T-helper 9 cell (primary cell): ENCODE results near the gene SDHAF4.
"Not testable (repeated sequence)": the region's sequence is repeated elsewhere in the genome, so short reads cannot be mapped to it uniquely, and the experiment has no call there.

Experiments
- DNase-seq: peaks from one replicate; pipeline ENCODE4 v3.0.0-alpha.2; 2020
- total RNA-seq, 2 donors: gene quantifications; one replicate each; lab custom pipeline; 2026; lab: John Stamatoyannopoulos, UW

The SDHAF4 gene
- total RNA-seq, result 3.9 to 5.2 reads per million in 2 donors

DNA sequence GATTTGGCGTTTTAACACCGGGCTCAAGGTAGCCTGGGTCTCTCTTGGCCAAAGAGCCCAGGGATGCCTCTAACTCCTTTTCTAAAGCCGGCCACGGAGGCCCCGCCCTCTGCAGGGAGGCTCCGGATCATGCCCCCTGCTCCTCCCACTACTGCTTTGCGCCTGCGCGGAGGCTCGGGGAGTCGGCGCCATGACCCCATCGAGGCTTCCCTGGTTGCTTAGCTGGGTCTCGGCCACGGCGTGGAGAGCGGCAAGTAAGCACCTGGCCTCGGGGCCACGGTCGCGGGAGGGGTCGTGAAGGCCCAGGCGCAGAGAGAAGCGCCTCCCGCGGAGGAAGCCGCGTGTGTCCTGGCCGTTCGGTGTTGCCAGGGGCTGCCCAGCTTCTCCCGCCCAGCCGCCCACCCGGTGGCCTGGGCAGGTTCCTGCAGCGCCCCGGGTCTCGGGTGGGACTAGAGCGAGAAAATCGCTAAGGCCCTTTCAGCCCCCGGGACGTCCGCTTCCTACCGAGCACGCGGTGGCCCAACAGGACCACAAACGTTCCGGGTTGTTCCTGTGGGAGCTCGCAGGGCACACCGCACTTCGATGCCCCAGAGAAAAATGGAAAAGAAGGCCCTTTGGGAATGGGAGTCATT is at the start of gene SDHAF4:
SDHAF4 (plus strand) TSS at position 180 of the 632 bp plus-strand sequence; CDS start at position 191, 11 bp downstream.
- peak; percentile 92 for DNase-seq

DNA sequence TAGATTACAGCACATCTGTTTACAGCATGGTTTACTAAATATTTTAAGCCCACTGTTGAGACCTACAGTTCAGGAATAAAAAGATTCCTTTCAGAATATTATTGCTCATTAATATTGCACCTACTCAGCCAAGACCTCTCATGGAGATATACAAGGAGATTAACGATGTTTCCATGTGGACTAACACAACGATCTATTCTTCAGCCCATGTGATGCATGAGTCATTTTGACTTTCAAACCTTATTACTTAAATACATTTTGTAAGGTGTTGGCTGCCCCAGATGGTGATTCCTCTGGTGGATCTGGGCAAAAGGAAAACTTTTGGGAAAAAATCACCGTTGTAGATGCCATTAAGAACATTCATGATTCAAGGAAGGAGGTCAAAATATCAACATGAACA is 48.0 kb upstream of the SDHAF4 start:
- DNase-seq, result no peak

DNA sequence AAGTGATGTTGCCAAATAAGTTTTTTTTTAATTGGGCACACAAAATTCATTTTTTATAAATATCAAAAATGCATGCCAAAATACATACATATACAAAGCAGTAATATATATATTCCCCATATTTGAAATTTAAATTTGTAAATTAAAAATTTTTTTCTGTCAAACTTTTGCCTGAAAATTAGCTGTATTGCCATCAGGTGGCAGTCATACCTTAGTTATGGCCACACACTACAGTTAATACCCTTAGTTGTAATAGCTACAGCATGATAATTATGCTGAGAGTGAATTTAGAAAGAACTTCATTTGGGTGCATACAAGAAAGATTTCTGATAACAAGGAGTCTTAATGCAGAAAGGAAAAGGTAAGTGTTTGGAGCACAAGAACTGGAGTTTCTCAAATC is 46.2 kb upstream of the SDHAF4 start:
- no peak for DNase-seq

DNA sequence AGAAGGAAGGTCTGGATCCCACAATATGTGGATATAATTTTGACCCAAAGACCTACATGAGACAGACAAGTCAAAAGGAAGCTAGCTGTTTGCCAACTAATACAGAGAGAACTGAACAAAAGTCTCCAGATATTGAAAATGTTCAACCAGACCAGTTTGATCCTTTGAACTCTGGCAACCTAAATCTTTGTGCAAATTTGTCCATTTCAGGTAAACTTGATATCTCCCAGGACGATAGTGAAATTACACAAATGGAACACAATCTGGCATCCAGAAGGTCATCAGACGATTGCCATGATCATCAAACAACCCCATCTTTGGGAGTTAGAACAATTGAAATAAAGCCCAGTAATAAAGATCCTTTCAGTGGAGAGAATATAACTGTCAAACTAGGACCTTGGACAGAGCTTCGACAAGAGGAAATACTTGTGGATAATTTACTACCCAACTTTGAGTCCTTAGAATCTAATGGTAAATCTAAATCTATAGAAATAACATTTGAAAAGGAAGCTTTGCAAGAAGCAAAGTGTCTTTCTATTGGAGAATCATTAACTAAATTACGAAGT is 41.9 kb upstream of the SDHAF4 start:
- no peak for DNase-seq

DNA sequence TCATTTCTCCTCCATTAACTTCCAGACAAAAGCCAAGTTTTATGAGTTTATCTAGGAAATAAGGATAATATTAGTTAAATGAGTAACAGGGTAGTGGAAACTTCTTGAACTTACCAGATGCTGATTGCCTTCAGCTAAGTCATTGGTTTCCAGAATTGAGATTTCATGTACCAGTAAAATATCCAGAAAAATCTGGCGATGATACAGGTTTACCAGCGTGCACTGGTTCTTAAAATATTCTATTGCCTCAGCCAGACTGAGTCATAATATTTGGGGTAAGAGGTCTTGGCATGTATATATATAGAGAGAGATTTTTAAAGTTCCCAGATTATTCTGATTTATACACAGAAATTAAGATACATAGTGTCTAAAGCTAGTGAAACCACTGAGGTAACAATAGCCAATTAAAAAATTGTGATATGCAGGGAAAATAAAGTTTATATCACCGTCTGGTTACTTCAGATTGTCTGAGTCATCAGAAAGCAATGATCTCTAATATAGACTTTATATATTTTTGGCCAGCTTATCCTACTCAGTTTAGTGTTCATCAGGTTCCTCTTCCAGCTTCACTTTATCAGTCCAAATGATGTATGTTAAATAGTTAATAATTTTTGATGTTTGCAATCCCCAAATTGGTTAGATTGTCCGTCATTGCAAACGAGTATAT is 39.5 kb upstream of the SDHAF4 start:
- DNase-seq, result no peak

DNA sequence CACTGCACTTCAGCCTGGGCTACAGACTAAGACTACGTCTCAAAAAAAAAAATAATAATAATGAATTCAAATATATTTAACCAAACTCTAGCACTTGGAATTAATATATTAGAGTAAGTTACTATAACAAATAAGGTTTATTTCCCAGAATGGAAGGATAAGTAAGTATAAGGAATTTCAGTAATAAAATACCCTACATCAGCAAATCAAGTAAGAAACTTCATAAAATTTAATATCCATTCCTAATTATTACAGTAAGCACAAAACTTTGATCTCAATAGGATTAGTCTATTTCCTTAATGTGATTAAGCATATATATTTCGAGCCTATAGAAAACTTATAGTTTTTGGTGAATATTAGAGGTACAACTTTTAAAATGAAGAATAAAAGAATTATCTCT is 36.7 kb upstream of the SDHAF4 start:
- no peak for DNase-seq

DNA sequence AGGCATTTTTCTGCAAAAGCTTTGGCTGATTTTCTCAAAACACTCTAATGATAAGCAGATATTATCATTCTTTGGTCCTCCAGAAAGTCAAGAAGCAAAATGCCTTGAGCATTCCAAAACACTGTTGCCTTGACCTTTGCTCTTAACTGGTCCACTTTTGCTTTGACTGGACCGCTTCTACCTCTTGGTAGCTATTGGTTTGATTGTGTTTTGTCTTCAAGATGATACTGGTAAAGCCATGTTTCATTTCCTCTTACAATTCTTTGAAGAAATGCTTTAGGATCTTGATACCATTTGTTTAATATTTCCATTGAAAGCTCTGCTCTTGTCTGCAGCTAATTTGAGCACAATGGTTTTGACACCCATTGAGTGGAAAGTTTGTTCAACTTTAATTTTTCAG is 35.6 kb upstream of the SDHAF4 start:
- no peak for DNase-seq

DNA sequence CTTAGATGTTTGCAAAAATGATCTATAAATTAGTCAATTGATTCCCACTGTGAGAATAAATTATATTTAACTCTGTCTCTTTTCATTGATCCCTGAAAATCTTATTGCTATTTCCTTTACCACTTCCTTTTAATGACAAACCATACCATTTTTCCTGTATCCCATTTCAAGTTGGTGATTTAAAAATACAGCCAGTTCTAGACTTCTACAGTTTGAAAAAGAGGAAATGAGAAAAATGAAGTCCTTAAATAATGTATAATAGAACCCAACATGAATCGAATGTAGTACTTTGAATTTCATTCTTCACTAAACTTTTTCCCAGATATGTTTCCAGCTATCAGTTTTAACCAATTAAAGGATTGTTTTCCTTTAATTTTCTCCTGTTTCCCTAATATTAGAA is 29.5 kb upstream of the SDHAF4 start:
- no peak for DNase-seq

DNA sequence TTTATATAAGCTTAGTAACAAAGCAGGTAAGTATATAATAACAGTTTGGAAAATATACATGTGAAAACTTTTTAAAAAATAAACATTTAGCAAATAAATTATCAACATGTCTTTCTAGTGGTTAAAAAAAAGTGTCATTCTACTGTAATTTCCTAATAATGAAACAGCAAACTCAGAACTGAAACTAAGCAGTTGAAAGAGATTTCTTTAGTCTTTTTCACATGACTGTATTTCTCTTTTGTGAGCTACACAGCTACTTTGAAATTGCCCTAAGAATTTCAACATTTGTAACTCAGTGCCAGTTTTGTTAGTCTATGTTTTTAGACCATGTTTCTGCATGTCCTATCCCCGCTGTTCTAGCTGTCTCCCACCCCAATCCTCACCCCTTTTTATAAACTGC is 28.4 kb upstream of the SDHAF4 start:
- DNase-seq, result no peak

DNA sequence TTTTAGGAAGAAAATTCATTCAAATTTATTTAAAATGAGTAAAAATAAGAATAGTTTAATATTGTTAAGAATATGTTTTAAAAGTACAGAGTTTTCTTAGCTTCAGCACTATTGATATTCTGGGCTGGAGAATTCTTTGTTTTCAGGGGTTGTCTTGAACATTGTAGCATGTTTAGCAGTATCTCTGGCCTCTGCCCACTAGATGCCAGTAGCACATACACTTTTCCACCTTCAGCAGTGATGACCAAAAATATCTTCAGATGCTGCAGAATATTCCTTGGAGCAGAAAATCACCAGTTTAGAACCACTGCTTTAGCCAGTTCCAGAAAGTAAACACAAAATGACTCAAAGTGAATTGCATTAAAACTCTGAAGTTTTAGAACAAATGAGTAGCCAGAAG is 19.4 kb upstream of the SDHAF4 start:
- DNase-seq, result no peak

DNA sequence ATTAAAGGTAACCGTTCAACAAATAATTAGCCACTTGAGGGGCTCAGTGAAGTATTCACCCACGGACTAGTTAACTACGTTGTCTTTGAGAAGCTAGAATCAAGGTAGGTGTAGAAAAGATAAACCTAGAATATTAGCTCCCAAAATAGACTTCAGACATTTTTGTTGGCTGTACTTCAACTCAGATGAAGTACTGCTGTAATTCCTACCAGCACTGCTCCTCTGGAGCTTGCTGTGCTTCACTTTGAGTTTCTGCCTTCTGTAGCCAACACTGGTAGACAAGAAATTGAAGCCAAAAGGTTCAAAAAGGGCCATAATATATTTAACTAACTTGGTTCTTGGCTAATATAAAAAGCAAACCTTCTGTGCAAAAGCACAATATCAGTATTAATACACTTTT is 18.8 kb upstream of the SDHAF4 start:
- DNase-seq, result no peak

DNA sequence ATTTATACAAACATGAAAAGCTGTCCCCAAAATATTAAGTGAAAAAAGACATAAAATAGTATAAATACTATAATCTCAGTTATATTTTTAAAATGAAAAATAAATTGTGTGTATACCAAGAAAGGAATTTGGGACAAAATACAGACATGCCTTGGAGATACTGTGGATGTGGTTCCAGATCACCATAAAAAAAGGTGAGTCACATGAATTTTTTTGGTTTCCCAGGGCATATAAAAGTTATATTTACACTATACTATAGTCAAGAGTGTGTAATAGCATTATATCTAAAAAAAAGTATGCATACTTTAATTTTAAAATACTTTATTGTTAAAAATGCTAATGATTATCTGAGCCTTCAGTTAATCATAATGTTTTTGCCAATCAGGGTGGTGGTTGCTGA is 17.4 kb upstream of the SDHAF4 start:
- no peak for DNase-seq

DNA sequence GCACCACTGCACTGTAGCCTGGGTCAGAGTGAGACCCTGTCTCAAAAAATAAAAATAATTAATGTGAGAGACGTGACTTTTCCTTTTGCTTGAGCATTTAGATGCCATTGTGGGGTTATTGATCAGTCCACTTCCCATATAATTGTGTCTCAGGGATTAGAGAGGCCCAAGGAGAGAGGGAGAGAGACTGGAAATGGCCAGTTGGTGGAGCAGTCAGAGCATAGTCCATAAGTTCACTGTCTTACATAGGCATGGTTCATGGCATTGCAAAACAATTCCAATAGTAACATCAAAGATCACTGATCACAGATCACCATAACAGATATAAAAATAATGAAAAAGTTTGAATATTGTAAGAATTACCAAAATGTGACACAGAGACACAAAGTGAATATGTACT is 15.2 kb upstream of the SDHAF4 start:
- DNase-seq, result no peak

DNA sequence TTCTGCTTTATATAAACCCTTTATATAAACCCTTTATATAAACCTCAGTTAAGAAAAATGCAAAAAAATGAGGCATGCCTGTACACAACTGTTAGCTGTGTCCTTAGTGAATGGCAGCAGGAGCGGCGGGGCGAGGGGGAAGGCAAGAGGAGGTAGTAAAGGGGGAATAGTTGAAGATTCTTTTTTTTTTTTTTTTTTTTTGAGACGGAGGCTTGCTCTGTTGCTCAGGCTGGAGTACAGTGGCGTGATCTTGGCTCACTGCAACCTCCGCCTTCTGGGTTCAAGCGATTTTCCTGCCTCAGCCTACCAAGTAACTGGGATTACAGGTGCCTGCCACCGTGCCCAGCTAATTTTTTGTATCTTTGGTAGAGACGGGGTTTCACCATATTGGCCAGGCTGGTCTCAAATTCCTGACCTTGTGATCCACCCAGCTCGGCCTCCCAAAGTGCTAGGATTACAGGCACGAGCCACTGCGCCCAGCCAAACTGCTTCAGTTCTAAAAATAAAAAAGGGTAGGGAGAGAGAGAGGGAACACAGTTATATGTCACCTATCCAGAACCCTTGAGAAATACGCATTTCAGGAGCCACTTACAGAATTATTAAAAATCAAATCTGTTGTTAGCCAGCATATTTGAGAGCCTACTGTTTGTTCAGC is 14.3 kb upstream of the SDHAF4 start:
- DNase-seq, result not testable (repeated sequence)

DNA sequence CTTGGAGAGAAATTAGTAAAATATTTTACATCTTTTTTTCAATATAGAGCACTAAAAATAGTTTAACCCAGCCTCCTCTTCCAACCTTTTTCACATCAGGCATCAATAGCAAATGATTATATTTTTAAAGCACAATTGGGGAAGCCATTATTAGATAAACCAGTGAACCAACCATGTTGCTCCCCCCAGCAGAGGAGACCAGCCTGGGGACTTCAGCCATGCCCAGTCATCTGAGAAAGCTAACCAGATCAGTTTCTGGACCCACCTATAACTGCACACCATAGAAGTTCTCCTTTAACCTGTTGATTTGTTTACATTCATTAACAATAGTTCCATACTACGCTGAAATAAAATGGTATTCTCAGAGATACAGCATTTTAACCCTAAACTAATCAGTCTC is 13.8 kb upstream of the SDHAF4 start:
- DNase-seq, result no peak

DNA sequence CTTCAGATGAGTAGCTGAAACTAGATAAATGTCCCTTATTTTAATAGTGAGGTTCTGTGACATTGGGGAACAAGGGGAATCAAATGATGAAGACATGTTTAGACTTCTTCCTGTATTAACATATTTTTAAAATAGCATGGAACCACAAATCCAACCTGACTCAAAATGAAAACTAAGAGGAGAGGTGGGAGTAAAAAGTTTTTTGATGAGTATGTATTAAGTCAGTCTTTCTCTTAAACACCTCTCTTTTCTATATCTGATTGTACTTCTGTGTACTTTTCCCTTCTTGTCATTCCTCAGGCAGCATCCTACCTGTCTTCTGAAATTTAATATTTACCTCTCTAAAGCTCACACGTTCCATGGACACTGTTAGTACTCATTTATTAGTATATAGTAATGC is 8.7 kb upstream of the SDHAF4 start:
- no peak for DNase-seq

DNA sequence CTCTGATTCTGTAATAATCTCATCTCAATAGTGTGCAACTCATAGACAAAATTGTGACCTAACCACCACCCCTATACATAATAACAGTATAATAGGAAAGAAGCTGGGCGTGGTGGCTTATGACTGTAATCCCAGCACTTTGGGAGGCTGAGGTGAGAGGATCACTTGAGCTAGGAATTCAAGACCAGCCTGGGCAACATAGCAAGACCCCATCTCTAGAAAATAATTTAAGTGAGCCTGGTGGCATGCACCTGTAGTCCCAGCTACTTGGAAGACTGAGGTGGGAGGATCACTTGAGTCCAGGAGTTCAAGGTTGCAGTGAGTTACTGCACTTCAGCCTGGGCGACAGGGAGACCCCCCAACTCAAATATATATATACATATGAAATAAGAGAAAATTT is 4.3 kb upstream of the SDHAF4 start:
- DNase-seq, result not testable (repeated sequence)

DNA sequence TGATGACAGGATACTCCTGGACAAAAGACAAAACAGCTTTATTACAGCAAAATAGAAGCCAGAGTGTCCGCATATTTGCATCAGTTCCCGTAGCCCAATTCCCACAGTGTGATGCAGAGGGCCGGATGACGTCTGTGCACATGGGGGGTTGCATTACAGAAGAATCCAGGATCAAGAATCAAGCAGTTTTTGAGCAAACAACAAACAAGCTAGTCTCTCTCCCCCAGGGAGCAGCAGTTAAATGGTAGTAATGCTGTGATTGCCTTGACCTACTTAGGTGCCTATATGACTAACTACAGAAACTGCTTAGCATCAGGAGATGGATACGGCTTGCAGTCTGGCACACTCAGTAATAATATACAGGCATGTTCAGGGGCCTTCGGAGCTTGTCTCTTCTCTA is 3.2 kb upstream of the SDHAF4 start:
- DNase-seq, result no peak

DNA sequence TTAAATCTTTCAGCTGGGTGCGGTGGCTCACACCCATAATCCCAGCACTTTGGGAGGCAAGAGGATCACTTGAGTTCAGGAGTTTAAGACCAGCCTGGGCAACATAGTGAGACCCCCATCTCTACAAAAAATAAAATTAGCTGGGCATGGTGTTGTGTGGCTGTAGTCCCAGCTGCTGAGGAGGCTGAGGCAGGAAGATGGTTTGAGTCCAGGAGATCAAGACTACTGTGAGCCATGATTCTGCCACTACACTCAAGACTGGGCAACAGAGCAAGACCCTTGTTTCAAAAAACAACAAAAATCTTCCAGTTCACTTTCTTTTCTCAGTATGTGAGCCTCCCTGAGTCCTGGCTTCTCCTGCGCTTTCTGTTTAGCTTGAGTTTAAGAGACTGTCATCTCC is 7.9 kb downstream of the SDHAF4 start:
- DNase-seq, result no peak

DNA sequence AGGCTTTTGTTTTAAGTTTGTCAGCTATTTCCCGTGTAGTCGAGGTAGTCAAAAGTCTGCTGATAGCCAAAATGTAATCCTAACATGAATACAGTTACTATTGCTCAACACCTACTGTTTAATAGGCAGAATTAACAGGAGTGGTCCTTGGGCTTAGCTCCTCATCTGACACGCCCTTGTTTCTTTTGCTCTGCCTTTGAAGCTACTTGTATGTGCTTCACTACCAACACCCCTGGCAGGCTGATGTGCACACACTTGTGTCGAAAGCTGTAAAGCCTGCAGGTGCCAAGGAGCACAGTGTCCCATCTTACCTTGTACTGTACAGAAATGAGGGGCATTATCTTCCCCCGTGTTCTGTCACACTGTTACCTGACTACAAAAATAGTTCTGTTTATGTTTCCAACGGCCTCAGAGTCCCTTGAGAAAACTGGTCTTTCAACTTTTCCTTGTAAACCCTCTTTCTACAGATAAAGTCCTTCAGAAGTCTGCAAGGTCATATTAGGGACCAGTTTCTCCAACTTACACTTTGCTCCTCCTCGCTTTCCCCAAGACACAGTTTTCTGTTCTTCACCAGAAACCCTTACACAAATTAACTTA is 9.3 kb downstream of the SDHAF4 start:
- no peak for DNase-seq

DNA sequence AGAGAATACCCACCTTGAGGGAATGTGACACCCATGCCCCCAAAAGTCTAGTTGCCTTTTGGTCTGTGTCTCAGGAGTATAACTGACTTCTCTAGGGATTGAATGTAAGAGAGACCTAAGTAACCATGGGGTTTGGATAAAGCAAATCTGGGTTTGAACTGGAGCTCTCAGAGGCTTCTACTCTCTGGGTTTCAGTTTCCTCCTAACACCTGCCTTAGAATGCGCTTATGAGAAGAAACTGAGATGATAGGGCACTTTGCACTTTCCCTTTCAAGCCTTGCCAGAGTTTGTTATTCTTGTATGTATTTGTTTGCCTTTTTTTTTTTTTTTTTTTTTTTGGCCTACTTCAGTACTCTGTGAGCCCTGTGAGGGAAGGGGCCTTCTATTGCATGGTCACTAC is 19.4 kb downstream of the SDHAF4 start:
- DNase-seq, result no peak

DNA sequence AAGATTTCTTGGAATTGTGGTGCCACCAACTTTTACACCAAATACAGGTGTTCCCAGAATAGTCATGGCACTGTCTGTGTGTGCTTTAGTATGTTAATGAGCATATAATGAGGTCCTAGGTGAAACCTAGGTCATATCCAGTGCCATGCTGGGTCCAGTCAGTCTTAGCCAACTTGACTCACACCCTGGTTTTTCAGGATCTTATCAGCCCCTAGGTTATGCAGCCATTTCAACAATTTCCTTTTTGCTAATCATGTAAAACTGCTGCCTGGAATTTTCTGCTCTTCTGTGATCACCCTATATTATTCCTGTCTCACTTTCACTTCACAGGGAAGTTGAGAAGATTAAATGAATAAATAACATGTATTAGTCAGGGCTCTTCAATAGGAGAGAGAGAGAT is 23.7 kb downstream of the SDHAF4 start:
- DNase-seq, result no peak

DNA sequence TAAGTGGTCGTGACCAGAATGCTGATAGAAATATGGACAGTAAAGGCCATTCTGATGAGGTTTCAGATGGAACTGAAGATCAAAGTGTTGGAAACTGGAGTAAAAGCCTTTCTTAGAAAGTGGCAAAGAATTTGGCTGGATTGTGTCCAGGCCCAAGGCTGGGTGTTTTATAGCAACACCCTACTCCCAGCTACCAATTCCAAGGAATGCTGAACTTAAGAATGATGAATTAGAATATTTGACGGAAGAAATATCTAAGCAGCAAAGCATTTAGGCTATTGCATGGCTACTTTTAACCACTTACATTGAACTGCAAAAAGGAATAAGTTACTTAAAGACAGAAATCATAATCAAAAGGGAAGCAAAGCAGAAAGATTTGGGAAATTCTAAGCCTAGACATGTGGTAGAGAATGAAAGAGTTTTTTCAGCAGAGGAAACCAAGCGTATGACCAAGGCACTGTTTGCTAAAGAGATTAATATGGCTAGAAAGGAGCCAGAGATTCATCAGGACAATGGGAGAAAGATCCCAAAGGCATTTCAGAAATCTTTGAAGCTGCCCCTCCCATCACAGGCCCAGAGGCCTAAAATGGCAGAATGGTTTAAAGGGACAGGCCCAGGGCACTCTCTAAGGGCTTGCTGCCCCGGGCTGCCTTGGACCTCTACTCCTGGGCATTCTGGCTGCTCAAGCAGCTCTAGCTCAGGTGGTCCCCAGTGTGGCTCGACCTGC is 25.8 kb downstream of the SDHAF4 start:
- DNase-seq, result no peak
